G401.6 (cell line): ENCODE measurements around the gene BRMS1L.

ENCODE experiments used
- FAIRE-seq: peaks from 2 replicates; lab custom pipeline; 2012; peaks lifted over from hg19 to GRCh38; lab: Jason Lieb, UNC

BRMS1L gene

GRCh38 chr14:35866595-35867279 is 40.6 kb downstream of the BRMS1L start:
- no peak for FAIRE-seq

GRCh38 chr14:35867280-35867629 is 41.1 kb downstream of the BRMS1L start:
- no peak for FAIRE-seq

GRCh38 chr14:35875296-35875695 is 49.2 kb downstream of the BRMS1L start:
- no peak for FAIRE-seq

DNA sequence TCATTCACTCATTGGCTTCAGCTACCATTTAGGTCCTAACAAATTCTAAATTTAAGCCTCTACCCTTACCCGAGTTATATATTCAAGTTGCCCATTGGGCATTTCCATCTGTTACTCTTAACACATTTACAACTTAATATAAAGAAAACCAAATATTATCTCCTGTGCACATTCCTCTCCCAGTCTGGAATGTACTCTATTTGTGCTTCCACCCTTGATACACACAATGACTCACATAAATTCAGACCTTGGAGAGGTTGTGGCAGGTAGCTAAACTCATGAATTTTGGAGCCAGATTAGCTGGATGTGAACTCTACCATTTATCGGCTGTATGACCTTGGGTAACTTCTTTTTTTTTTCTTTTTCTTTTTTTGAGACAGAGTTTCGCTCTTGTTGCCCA is 51.1 kb downstream of the BRMS1L start:
- no peak for FAIRE-seq

GRCh38 chr14:35878272-35879150 is 52.4 kb downstream of the BRMS1L start:
- FAIRE-seq, result no peak

GRCh38 chr14:35879151-35879648 is 53.1 kb downstream of the BRMS1L start:
- no peak for FAIRE-seq

DNA sequence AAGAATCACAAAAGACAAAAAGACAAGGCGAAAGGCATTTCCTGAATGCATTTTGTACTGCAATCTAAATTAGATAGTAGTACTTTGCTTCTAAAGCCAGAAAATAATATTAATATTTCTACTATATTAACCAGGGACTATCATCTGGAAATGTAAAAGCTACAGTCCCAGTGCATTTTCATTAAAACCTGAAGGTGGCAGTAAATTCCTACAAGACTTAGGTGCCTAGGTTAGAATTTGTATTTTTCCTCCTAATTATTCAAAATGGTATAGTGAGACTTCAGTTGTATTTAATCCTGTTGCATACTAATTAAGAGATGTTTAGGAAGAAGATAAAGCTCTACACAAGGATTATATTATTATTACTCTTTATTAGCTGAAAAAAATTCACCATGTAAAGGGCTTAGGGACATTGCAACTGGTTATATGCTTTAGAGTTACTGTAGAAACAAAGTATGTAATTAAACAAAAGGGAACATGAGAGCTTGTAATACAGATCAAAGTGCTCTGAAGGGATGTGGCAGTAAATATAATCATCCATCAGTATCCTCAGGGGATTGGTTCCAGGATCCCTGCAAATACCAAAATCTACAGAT is 53.6 kb downstream of the BRMS1L start:
- peak; percentile 94 for FAIRE-seq

DNA sequence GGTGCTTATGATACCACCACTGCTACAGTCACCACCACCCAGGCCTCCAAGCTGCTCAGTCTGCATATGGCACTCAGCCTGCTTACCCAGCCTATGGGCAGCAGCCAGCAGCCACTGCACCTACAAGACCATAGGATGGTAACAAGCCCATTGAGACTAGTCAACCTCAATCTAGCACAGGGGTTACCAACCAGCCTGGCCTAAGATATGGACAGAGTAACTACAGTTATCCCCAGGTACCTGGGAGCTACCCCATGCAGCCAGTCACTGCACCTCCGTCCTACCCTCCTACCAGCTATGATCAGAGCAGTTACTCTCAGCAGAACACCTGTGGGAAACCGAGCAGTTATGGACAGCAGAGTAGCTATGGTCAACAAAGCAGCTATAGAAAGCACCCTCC is 55.1 kb downstream of the BRMS1L start:
- no peak for FAIRE-seq

- peak; percentile 82 for FAIRE-seq
Measured at GRCh38 chr14:35883677-35884293, 57.6 kb downstream of the BRMS1L start.

GRCh38 chr14:35890308-35890707 is 64.2 kb downstream of the BRMS1L start:
- no peak for FAIRE-seq

GRCh38 chr14:35895256-35895655 is 69.1 kb downstream of the BRMS1L start:
- no peak for FAIRE-seq

- FAIRE-seq, result no peak
Measured at GRCh38 chr14:35897616-35898111, 71.5 kb downstream of the BRMS1L start.

DNA sequence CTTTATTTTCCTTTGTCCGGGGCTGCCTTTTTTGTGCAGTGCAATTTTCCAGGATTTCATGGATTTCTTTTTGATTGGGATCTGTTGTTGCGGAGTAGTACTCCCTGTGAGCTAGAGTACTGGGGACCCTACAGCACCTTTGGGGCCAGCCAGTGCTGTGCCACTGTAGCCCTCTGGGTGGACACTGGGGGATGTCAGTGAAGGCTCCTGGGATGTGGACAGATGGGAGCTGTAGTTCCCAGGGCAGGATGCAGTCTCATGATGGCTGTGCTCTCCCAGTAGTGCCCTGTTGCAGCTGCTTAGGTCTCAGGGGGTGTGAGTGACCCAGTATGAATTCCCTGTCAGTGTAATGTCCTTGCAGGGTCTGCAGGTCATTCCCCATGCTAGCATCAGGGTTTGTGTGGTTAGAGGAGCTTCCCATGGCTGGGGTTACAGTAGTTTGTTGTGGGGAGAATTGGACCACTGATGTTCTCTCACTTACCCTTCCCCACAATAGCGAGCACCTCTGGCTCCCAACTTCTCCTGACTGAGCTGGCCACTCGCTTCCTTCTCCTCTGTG is 72.2 kb downstream of the BRMS1L start:
- no peak for FAIRE-seq

- no peak for FAIRE-seq
Measured at GRCh38 chr14:35900741-35901140, 74.6 kb downstream of the BRMS1L start.

DNA sequence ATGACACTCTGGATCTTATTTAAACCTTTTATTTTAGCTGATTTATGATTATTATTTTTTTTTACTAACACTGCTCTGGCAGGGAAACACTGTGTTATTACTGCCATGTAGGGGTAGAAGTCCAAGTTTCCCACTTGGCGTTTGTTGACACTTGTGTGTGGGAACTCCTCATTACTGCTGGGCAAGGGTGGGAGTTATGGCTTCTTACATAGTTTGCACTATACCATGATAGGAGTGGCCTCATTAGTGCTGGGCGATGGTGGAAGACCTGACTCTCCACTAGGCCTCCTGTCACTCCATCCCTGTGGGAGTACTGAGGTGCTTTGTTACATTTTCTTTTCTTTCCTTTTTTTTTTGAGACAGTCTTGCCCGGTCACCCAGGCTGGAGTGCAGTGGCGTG is 83.5 kb downstream of the BRMS1L start:
- FAIRE-seq, result no peak

DNA sequence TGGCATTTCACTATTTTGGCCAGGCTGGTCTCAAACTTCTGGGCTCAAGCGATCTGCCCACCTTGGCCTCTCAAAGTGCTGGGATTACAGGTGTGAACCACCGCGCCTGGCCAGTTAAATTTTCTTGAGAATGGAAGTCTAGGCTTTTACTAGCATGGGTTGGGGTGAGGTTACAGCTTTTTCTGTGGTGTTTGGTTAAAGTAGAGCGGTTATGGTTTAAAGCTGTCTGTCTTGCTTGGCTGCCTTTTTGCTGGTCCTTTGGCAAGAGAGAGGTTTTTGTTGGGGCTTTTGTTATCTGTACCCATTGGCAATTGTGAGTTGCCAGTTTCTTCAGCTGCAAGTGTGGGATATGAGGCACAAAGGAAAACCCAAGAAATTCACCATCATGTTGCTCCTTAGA is 84.1 kb downstream of the BRMS1L start:
- FAIRE-seq, result no peak

- FAIRE-seq, result no peak
Measured at GRCh38 chr14:35911097-35911496, 85.0 kb downstream of the BRMS1L start.

- FAIRE-seq, result no peak
Measured at GRCh38 chr14:35915185-35915584, 89.0 kb downstream of the BRMS1L start.

DNA sequence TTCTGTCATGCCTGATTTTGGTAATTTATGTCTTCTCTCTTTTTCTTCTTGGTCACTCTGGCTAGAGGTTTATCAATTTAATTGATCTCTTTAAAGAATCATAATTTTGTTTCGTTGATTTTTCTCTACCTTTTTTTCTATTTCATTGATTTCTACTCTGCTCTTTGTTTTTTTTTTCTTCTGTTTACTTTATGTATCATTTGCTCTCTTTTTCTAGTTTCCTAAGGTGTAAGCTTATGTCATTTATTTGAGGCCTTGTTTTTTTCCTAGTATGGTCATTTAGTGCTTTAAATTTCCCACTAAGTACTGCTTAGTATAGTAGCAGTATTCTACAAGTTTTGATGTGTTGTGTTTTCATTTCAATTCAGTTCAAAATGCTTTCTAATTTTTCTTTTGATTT is 89.6 kb downstream of the BRMS1L start:
- FAIRE-seq, result peak; percentile 3
